ENCODE results near the gene LENEP.
"Not testable (repeated sequence)": the region's sequence is repeated elsewhere in the genome, so short reads cannot be mapped to it uniquely, and the experiment has no call there.

LENEP gene

DNA sequence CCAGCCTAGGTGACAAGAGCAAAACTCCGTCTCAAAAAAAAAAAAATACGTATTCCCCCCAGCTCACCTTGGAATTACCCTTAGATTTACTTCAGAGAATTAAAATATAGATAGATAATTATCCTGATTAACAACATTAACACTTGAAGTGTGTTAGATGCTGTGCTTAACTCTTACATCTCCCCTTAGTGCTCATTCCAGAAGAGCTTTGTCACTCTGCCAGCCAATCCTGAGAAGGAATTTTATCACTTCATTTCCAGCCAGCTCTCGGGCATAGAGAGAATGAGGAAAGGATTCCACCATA is 21.2 kb upstream of the LENEP start:
- TF ChIP-seq, protein P1, sequence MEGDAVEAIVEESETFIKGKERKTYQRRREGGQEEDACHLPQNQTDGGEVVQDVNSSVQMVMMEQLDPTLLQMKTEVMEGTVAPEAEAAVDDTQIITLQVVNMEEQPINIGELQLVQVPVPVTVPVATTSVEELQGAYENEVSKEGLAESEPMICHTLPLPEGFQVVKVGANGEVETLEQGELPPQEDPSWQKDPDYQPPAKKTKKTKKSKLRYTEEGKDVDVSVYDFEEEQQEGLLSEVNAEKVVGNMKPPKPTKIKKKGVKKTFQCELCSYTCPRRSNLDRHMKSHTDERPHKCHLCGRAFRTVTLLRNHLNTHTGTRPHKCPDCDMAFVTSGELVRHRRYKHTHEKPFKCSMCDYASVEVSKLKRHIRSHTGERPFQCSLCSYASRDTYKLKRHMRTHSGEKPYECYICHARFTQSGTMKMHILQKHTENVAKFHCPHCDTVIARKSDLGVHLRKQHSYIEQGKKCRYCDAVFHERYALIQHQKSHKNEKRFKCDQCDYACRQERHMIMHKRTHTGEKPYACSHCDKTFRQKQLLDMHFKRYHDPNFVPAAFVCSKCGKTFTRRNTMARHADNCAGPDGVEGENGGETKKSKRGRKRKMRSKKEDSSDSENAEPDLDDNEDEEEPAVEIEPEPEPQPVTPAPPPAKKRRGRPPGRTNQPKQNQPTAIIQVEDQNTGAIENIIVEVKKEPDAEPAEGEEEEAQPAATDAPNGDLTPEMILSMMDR (conservative IDR thresholded peaks at IDR 0.05; ENCODE audit: low read length): no peak
- DNase-seq (ENCODE audit: low read depth): no peak
- H3K4me3 ChIP-seq (ENCODE audit: low read length): peak overlapping the region; percentile 83

DNA sequence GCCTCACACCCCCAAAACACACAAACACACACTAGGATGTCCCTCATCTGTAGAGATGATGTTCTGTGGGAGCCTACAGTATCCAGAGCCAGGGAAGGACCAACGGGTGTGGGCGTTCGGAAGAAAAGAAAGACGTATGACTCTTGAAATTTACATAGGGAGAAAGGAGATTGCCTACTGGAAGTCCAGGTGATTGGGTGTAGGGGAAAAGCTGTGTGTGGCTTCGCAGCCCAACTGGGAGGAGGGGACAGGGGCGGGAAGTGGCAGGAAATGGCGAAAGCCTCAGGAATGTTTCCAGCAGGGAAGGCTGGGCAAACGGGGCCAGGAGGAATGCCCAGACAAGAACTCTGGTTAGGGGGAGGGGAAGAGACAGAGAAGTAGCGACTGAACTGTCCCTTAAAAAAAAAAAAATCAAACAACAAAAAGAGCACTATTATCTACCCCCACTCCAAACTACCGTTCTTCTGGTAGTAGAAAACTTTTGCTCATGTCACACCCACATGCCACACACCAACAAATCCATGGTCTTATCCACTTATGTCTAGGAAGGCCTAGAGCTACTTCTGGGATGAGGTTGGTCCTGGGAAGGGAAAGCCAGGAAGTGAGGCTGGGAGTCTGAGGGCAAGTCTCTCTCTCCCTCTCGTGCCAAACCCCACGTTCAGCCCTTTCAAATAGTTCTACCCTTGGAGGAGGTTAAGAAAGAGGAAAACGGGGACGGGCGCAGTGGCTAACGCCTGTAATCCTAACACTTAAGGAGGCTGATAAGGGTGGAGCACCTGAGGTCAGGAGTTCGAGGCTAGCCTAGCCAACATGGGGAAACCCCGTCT is 20.7 kb upstream of the LENEP start:
- peak overlapping the region; percentile 83 for H3K4me3 ChIP-seq (ENCODE audit: low read length)
- peak; percentile 98 for DNase-seq (ENCODE audit: low read depth)
- TF ChIP-seq, protein P1 (conservative IDR thresholded peaks at IDR 0.05; ENCODE audit: low read length): no peak

DNA sequence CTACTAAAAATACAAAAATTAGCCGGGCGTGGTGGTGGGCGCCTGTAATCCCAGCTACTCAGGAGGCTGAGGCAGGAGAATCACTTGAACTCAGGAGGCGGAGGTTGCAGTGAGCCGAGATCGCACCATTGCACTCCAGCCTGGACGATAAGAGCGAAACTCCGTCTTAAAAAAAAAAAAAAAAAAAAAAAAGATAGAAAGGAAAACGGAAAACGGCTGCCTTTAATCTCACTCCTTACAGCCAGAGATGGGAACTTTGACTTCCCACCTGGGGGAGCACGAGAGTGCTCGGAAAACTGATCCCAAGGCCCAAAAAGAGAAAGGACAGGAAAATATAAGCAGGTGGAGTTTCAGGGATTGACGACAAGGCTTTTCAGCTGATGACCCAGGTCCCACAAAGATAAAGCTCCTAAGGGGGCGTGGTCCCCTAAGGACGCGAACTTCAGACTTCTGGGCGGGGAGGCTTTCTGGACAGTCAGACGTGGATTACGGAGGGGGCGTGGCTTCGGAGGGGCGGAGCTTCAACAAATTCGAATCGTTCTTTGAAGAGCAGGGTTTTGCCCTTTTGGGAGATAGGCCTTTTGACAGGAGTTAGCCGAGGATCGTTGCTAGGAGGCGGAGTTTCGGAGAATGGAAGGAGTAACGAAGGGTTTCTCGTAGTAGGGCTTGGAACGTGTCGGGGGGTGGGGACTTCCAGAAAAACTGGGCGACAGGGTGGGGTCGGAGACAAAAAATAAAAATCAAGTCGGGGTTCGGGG is 19.9 kb upstream of the LENEP start:
- peak; percentile 98 for DNase-seq (ENCODE audit: low read depth)
- H3K4me3 ChIP-seq (ENCODE audit: low read length): peak overlapping the region; percentile 83
- TF ChIP-seq, protein P1 (conservative IDR thresholded peaks at IDR 0.05; ENCODE audit: low read length): peak; percentile 39

DNA sequence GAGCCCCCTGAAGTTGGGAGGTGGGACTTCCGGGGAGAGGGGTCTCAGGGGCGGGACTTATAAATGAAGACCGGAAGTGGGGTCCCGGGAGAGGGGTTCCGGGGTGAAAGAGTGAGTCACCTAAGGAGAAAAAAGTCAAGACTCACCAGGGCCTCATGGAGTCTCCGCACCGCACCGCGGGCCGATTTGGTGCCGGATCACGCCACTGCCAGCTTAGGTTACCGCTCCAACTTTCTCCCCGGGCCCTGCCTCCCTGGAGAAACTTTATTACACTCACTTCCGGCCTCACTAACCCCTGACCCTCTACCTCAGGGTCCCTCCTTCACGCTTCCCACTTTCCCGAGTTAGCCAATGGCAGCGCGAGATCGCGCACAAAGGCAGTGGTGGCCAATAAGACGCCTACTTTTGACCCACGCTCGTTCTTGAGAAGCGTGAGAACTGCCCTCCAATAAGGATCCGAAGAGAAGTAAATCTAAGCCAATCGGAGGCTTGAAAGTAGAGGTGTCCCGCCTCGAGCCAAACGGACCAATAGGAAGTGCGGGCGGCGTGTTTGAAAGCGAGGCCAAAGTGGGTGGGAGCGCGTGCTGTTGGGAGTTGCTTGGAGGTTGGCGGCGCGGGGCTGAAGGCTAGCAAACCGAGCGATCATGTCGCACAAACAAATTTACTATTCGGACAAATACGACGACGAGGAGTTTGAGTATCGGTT is 19.1 kb upstream of the LENEP start, which contains the start of gene CKS1B:
Gene CKS1B, plus strand, starts transcription at position 580 of the 706 bp plus-strand sequence. Its CDS starts 65 bp downstream, at position 645.
- peak within 1 kb of the TSS; percentile 83 for H3K4me3 ChIP-seq (ENCODE audit: low read length)
- TF ChIP-seq, protein P1 (conservative IDR thresholded peaks at IDR 0.05; ENCODE audit: low read length): no peak
- DNase-seq (ENCODE audit: low read depth): peak; percentile 100

DNA sequence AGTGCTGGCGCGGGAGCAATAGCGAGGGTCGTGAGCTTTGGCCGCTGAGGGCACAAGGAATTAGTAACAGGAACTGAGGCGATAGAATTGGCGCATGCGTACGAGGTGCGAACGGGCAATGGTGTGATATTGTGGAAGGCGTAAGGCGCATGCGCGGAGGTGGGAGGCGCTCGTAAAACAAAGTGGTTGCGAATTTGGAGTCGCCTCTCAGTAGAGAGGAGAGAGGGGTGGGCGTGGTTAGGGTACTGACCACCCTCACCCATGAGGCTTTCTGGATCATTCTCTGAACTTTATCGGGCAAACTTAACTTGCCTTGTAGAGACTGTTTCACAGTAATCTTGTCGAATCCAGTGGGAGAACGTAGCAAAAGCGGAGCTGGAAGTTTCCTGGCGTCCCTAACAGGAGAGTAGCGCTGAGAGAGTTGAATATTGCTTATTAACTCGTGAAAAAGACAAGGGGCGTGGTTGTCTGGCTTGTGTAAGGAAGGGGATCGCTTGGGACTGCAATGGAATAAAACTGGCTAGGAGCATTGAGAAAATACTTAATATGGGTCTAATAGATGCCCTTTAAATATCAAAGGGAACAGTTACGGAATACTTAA is 18.5 kb upstream of the LENEP start:
- DNase-seq (ENCODE audit: low read depth): peak; percentile 91

DNA sequence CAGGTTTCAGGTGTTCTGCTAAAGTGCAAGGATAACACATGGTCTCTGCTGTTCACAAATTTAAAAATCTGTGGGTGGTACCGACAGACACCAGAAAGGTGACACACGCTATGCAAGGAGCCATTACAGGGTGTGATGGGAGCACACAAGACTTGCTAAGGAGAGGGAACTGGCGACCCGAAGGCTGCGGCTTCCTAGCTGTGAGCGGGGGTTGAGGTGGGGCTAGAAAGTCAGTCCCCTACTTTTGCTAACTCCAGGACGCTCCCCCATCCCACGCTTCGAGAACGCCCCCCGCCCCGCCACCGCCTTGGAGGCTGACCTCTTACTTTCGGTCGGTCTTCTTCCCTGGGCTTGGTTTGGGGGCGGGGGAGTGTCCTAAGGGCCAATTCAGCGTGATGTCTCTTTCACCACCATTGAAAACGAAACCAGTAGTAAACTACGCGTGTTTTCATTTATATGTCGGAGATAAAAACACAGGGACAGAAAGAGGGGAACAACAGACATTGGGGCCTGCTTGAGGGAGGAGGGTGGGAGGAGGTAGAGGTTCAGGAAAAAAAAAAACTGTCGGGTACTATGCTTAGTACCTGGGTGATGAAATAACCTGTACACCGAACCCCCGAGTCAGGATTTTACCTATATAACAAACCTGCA is 17.9 kb upstream of the LENEP start:
- TF ChIP-seq, protein P1 (conservative IDR thresholded peaks at IDR 0.05; ENCODE audit: low read length): no peak
- peak overlapping the region; percentile 77 for H3K4me3 ChIP-seq (ENCODE audit: low read length)
- DNase-seq (ENCODE audit: low read depth): peak; percentile 55

More for the DNA sequence above, 18.5 kb upstream of the LENEP start:
- peak overlapping the region; percentile 77 for H3K4me3 ChIP-seq (ENCODE audit: low read length)
- TF ChIP-seq, protein P1 (conservative IDR thresholded peaks at IDR 0.05; ENCODE audit: low read length): no peak

DNA sequence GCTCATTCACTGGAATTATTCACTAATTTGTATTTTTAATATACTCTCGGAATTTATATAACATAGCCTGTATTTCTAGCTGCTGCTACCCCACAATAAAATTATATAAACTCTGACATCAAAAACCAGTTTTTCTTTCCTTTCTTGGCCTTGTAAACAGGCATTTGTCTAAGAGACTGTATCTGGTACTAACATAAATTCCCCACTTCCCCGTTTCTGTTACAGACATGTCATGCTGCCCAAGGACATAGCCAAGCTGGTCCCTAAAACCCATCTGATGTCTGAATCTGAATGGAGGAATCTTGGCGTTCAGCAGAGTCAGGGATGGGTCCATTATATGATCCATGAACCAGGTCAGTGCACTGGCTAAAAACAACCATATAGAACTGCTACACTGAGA is 15.6 kb upstream of the LENEP start:
- not testable (repeated sequence) for DNase-seq (ENCODE audit: low read depth); H3K4me3 ChIP-seq (ENCODE audit: low read length)
